ENCODE results near the gene STK32C. TPM values are rescaled to one million over a fixed set of nuclear protein-coding genes. Genes with fewer than 3 reads are reported as not detected.
A peak's percentile ranks its signal among the peaks of the same experiment; 100 is the strongest.

STK32C gene
- total and polyA plus RNA-seq, 3 donors from 2014 or later: 33.9 to 49.0 (median 34.2) TPM

DNA sequence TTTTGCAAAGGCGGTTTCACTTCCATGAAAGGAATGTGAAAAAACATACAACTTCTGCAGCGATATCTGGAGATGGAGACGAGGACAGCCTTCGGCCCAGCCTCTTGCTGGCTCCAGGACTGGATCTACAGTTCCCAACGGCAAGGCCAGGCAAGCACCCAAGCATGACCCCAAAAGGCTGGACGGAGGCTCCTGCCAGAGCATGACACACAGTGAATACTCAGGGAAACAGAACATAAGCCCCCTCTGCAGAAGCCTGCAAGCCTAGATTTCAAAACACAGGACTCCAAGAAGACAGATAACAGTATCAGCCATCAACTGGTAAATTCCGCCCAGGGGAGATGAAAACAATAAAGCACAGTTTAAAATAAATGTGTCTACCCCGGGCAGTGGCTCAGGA is 21.0 kb upstream of the STK32C start:
- DNase-seq: peak; percentile 44
- H3K27ac ChIP-seq: peak overlapping the region in 1 of 2 donors; percentile 53
- TF ChIP-seq POLR2A (IDR thresholded peaks at IDR 0.05): no peak
- TF ChIP-seq, protein P1, sequence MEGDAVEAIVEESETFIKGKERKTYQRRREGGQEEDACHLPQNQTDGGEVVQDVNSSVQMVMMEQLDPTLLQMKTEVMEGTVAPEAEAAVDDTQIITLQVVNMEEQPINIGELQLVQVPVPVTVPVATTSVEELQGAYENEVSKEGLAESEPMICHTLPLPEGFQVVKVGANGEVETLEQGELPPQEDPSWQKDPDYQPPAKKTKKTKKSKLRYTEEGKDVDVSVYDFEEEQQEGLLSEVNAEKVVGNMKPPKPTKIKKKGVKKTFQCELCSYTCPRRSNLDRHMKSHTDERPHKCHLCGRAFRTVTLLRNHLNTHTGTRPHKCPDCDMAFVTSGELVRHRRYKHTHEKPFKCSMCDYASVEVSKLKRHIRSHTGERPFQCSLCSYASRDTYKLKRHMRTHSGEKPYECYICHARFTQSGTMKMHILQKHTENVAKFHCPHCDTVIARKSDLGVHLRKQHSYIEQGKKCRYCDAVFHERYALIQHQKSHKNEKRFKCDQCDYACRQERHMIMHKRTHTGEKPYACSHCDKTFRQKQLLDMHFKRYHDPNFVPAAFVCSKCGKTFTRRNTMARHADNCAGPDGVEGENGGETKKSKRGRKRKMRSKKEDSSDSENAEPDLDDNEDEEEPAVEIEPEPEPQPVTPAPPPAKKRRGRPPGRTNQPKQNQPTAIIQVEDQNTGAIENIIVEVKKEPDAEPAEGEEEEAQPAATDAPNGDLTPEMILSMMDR (IDR thresholded peaks at IDR 0.05): no peak
- H3K9me3 ChIP-seq: no peaks in the 10 kb centered on the region
- peaks cover 23% of the 10 kb centered on the region for H3K4me1 ChIP-seq
- no peaks in the 10 kb centered on the region for H3K27me3 ChIP-seq
- intact Hi-C loops (cut with DNase I; ENCODE audit: low total_unique reads): no loop called here
- H3K36me3 ChIP-seq (ENCODE audit: low read depth, missing control alignments): no peaks in the 10 kb centered on the region
- WGBS, 2 donors: 45 to 51% methylated on average over 8 of the region's 8 CpGs
- H3K4me3 ChIP-seq: no peak overlapping the region

DNA sequence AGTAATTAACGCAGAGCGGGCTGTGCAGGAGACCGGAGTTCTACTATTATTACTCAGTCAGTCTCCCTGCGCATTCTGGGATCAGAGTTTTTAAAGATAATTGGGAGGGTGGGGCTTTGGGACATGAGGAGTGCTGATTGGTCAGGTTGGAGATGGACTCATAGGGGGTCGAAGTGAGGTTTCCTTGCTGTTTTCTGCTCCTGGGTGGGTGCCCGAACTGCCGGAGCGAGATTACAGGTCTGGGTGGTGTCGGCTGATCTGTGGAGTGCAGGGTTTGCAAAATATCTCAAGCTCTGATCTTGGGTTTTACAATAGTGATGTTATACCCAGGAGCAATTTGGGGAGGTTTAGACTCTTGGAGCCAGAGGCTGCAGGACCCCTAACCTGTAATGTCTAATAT is 20.4 kb upstream of the STK32C start:
- H3K9me3 ChIP-seq: no peaks in the 10 kb centered on the region
- no peaks in the 10 kb centered on the region for H3K36me3 ChIP-seq (ENCODE audit: low read depth, missing control alignments)
- no peak for TF ChIP-seq POLR2A (IDR thresholded peaks at IDR 0.05)
- TF ChIP-seq, protein P1 (IDR thresholded peaks at IDR 0.05): no peak
- no peaks in the 10 kb centered on the region for H3K27me3 ChIP-seq
- H3K4me1 ChIP-seq: peaks cover 23% of the 10 kb centered on the region
- 89 to 92% methylated on average over 9 of the region's 9 CpGs for WGBS, 2 donors
- no peak overlapping the region for H3K27ac ChIP-seq
- DNase-seq: no peak
- no peak overlapping the region for H3K4me3 ChIP-seq
- intact Hi-C loops (cut with DNase I; ENCODE audit: low total_unique reads): no loop called here

DNA sequence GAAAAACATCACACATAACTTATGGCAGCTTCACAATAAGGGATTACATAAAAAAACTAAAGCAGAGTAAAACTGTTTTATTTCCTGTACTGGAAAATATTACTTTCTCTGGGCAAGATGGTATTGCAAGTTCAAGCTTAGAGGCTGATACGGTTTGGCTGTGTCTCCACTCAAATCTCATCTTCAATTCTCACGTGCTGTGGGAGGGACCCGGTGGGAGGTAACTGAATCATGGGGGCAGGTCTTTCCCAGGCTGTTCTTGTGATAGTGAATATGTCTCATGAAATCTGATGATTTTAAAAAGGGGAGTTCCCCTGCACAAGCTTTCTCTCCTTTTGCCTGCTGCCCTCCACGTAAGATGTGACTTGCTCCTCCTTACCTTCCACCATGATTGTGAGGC is 19.2 kb upstream of the STK32C start:
- peaks cover 17% of the 10 kb centered on the region for H3K4me1 ChIP-seq
- WGBS, 2 donors: 65 to 81% methylated on average over 4 of the region's 4 CpGs
- H3K4me3 ChIP-seq: no peak overlapping the region
- no peaks in the 10 kb centered on the region for H3K27me3 ChIP-seq
- H3K9me3 ChIP-seq: no peaks in the 10 kb centered on the region
- H3K36me3 ChIP-seq (ENCODE audit: low read depth, missing control alignments): no peaks in the 10 kb centered on the region
- TF ChIP-seq, protein P1 (IDR thresholded peaks at IDR 0.05): no peak
- TF ChIP-seq POLR2A (IDR thresholded peaks at IDR 0.05): no peak
- no peak for DNase-seq
- peak overlapping the region in 1 of 2 donors; percentile 19 for H3K27ac ChIP-seq
- intact Hi-C loops (cut with DNase I; ENCODE audit: low total_unique reads): no loop called here

DNA sequence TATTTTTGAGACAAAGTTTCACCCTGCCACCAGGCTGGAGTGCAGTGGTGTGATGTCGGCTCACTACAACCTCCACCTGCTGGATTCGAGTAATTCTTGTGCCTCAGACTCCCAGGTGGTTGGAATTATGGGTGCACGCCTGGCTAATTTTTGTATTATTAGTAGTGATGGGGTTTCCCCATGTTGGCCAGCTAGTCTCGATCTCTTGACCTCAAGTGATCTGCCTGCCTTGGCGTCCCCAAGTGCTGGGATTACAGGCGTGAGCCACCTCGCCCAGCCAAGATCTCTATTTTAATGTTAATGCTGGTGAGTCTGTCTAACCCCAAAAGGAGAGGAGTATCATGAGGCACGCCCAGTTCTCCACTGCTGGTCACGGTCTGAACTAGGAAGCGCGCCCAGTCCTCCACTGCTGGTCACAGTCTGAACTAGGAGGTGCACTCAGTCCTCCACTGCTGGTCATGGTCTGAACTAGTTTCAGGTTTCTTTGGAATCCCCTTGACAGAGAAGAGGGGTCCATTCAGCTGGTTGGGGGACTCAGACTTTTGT is 18.7 kb upstream of the STK32C start:
- H3K9me3 ChIP-seq: no peaks in the 10 kb centered on the region
- H3K4me3 ChIP-seq: no peak overlapping the region
- H3K4me1 ChIP-seq: peaks cover 17% of the 10 kb centered on the region
- TF ChIP-seq, protein P1 (IDR thresholded peaks at IDR 0.05): no peak
- TF ChIP-seq POLR2A (IDR thresholded peaks at IDR 0.05): no peak
- intact Hi-C loops (cut with DNase I; ENCODE audit: low total_unique reads): no loop called here
- 76 to 88% methylated on average over 11 of the region's 11 CpGs for WGBS, 2 donors
- H3K27me3 ChIP-seq: no peaks in the 10 kb centered on the region
- H3K36me3 ChIP-seq (ENCODE audit: low read depth, missing control alignments): no peaks in the 10 kb centered on the region
- DNase-seq: no peak
- no peak overlapping the region for H3K27ac ChIP-seq

DNA sequence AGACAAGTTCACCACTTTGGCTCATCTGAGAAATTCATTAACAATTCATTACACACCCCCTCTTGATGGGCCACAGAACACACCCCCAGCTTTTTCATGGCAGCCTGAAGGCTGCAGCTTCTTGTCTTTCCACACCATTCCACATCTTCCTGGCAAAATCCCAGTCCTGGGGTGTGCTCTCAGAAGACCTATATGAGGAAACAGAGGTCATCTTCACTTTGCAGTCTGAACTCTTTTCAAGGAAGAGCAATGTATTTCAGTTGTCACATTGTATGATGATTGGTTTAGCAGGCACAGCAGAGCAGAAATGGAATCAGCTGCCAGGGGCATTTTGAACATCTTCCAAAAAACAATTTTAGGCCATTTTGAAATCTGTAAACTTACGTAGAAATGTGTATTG is 16.4 kb upstream of the STK32C start:
- no peak for DNase-seq
- WGBS, 2 donors: 86 to 98% methylated on average over 1 of the region's 1 CpG
- intact Hi-C loops (cut with DNase I; ENCODE audit: low total_unique reads): no loop called here
- Histone ChIP-seq H3K36me3 (ENCODE audit: low read depth, missing control alignments) (no peaks in the 10 kb centered on the region), H3K27ac (no peak overlapping the region), H3K27me3 (no peaks in the 10 kb centered on the region), H3K4me1 (peaks cover 9% of the 10 kb centered on the region), H3K4me3 (no peak overlapping the region), H3K9me3 (no peaks in the 10 kb centered on the region)
- TF ChIP-seq POLR2A (IDR thresholded peaks at IDR 0.05): no peak
- TF ChIP-seq, protein P1 (IDR thresholded peaks at IDR 0.05): no peak

Measured in testis (tissue), 3 donors.